Immature natural killer cell (primary cell): ENCODE measurements around the gene S1PR5. TPM values are rescaled to one million over a fixed set of nuclear protein-coding genes. Genes with fewer than 3 reads are reported as not detected.

Source experiments
- DNase-seq, 3 donors: peaks; one replicate each; pipeline ENCODE4 v3.0.0; 2022; ENCODE audit warnings: mixed read lengths in 1 of 3
- H3K27ac Mint-ChIP-seq, 6 donors: one replicate each; pipeline ENCODE4 v1.8.0; 2020; ENCODE audit warnings: mixed read lengths in 6 of 6, mild to moderate bottlenecking in 5 of 6, inconsistent platforms in 4 of 6, moderate library complexity in 3 of 6
- H3K27me3 Mint-ChIP-seq, 3 donors: one replicate each; pipeline ENCODE4 v1.8.0; 2020 to 2021; ENCODE audit warnings: low read depth in 3 of 3, mild to moderate bottlenecking in 3 of 3, mixed read lengths in 3 of 3, moderate library complexity in 3 of 3, inconsistent platforms in 1 of 3
- H3K36me3 Mint-ChIP-seq, 3 donors: one replicate each; pipeline ENCODE4 v1.8.0; 2020; ENCODE audit warnings: mixed read lengths in 3 of 3, inconsistent platforms in 2 of 3, mild to moderate bottlenecking in 2 of 3
- H3K4me1 Mint-ChIP-seq, 2 donors: one replicate each; pipeline ENCODE4 v1.8.0; 2020; ENCODE audit warnings: inconsistent platforms in 2 of 2, mild to moderate bottlenecking in 2 of 2, mixed read lengths in 2 of 2, moderate library complexity in 1 of 2
- H3K4me3 Mint-ChIP-seq, 5 donors: one replicate each; pipeline ENCODE4 v1.8.0; 2020; ENCODE audit warnings: mild to moderate bottlenecking in 5 of 5, mixed read lengths in 5 of 5, inconsistent platforms in 3 of 5, moderate library complexity in 3 of 5
- H3K9me3 Mint-ChIP-seq, 6 donors: one replicate each; pipeline ENCODE4 v1.8.0; 2020; ENCODE audit warnings: mild to moderate bottlenecking in 6 of 6, mixed read lengths in 6 of 6, inconsistent platforms in 4 of 6, moderate library complexity in 3 of 6
- polyA plus RNA-seq, 3 donors: library from polyadenylated mRNA; unstranded; fragments of 300-500 nt; fragmentation: Illumina TruSeq; gene quantifications; one replicate each; pipeline ENCODE4 v1.2.3, GENCODE V29; 2021

The S1PR5 gene
- polyA plus RNA-seq, 3 donors from 2014 or later: 383 to 659 (median 399) TPM

DNA sequence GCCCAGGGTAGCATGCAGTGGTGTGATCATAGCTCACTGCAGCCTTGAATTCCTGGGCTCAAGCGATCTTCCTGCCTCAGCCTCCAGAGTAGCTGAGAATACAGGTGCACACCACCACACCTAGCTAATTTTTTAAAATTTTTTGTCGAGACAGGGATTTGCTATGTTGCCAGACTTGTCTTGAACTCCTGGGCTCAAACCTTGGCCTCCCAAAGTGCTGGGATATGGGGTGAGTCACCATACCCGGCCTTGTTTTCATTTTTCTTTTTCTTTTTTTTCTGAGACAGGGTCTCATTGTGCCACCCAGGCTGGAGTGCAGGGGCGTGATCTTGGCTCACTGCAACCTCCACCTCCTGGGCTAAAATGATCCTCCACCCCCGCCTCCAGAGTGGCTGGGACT lies 52.8 kb downstream of the S1PR5 start:
- H3K27ac Mint-ChIP-seq: no peak overlapping the region
- peaks cover 0 to 6% (median 3%) of the 10 kb centered on the region in 3 donors for H3K27me3 Mint-ChIP-seq
- peaks cover 0 to 12% of the 10 kb centered on the region in 2 donors for H3K4me1 Mint-ChIP-seq
- H3K9me3 Mint-ChIP-seq: no peaks in the 10 kb centered on the region
- peaks cover 5 to 7% (median 7%) of the 10 kb centered on the region in 3 donors for H3K36me3 Mint-ChIP-seq
- DNase-seq: no peak
- no peak overlapping the region for H3K4me3 Mint-ChIP-seq

Other genes with a start within 250 kb of the S1PR5 start
- gene ICAM1, start 246.3 kb downstream of the S1PR5 start, polyA plus RNA-seq: 10 to 100 TPM in 2 of 3 donors, 1 to 10 TPM in 1; 9.9 to 18.4 (median 18.0) TPM
- 1 to 10 TPM in 1 of 3 donors, under 1 TPM in 1, not detected in 1; 0.63 to 1.1 TPM for gene ICAM4, start 230.5 kb downstream of the S1PR5 start, polyA plus RNA-seq
- not detected for gene ICAM5, start 227.5 kb downstream of the S1PR5 start, polyA plus RNA-seq
- 1 to 10 TPM in 1 of 3 donors, under 1 TPM in 1, not detected in 1; 0.48 to 1.9 TPM for gene ZGLP1, start 207.6 kb downstream of the S1PR5 start, polyA plus RNA-seq
- 10 to 100 TPM; 12.5 to 17.8 (median 16.6) TPM for gene FDX2, start 201.4 kb downstream of the S1PR5 start, polyA plus RNA-seq
- 10 to 100 TPM in 1 of 3 donors, 1 to 10 TPM in 2; 8.7 to 31.5 (median 9.7) TPM for gene RAVER1, start 183.9 kb downstream of the S1PR5 start, polyA plus RNA-seq
- gene ICAM3, start 177.8 kb downstream of the S1PR5 start, polyA plus RNA-seq: 100 to 1,000 TPM; 263 to 292 (median 280) TPM
- 100 to 1,000 TPM in 1 of 3 donors, 10 to 100 TPM in 2; 33.6 to 105 (median 40.6) TPM for gene TYK2, start 136.9 kb downstream of the S1PR5 start, polyA plus RNA-seq
- 100 to 1,000 TPM in 1 of 3 donors, 10 to 100 TPM in 2; 46.5 to 100 (median 62.7) TPM for gene CDC37, start 113.9 kb downstream of the S1PR5 start, polyA plus RNA-seq
- gene PDE4A, start 96.9 kb downstream of the S1PR5 start, polyA plus RNA-seq: 10 to 100 TPM; 10.4 to 22.6 (median 11.1) TPM
- gene KEAP1, start 14.1 kb downstream of the S1PR5 start, polyA plus RNA-seq: 10 to 100 TPM; 49.2 to 86.9 (median 71.6) TPM
- gene ATG4D, start 26.5 kb upstream of the S1PR5 start, polyA plus RNA-seq: 10 to 100 TPM; 13.9 to 42.1 (median 16.1) TPM
- gene KRI1, start 48.6 kb upstream of the S1PR5 start, polyA plus RNA-seq: 10 to 100 TPM in 2 of 3 donors, 1 to 10 TPM in 1; 5.7 to 44.4 (median 10.1) TPM
- gene CDKN2D, start 51.5 kb upstream of the S1PR5 start, polyA plus RNA-seq: 100 to 1,000 TPM; 253 to 474 (median 308) TPM
- 1 to 10 TPM in 1 of 3 donors, not detected in 2; 1.8 TPM for gene AP1M2, start 69.9 kb upstream of the S1PR5 start, polyA plus RNA-seq
- gene SLC44A2, start 108.1 kb upstream of the S1PR5 start, polyA plus RNA-seq: 100 to 1,000 TPM; 195 to 449 (median 327) TPM
- gene ILF3, start 136.9 kb upstream of the S1PR5 start, polyA plus RNA-seq: 100 to 1,000 TPM in 1 of 3 donors, 10 to 100 TPM in 2; 33.7 to 107 (median 52.2) TPM
- gene QTRT1, start 184.0 kb upstream of the S1PR5 start, polyA plus RNA-seq: 10 to 100 TPM; 25.5 to 48.1 (median 33.7) TPM
- gene DNM2, start 200.6 kb upstream of the S1PR5 start, polyA plus RNA-seq: 100 to 1,000 TPM in 1 of 3 donors, 10 to 100 TPM in 2; 62.9 to 170 (median 92.7) TPM